AG04450 (cell line): ENCODE measurements around the gene MRPL42. TPM values are rescaled to one million over a fixed set of nuclear protein-coding genes. Genes with fewer than 3 reads are reported as not detected.

Experiments
- CTCF ChIA-PET: fragments of 300-600, 350-600 bp; formaldehyde crosslinking; extraction: SDS; loops from one replicate; lab custom pipeline; 2022; ENCODE audit warnings: antibody characterized with exemption, inconsistent platforms; lab: Charles Lee
- POLR2A ChIA-PET: fragments of 350-600 bp; formaldehyde crosslinking; extraction: SDS; loops from one replicate; lab custom pipeline; 2021; ENCODE audit warnings: antibody characterized with exemption, inconsistent platforms; lab: Yijun Ruan, JAX
- DNase-seq: peaks from one replicate; pipeline ENCODE4 v3.0.0-alpha.2; 2011; ENCODE audit warnings: low read depth, low spot score
- H3K27ac ChIP-seq: one replicate; pipeline ENCODE4 v1.5.1; 2012; ENCODE audit warnings: low read depth, low read length, control low read depth
- H3K27me3 ChIP-seq: one replicate; pipeline ENCODE4 v1.6.0; 2012; ENCODE audit warnings: low read length; ENCODE audit not compliant: control insufficient read depth, insufficient read depth
- H3K4me3 ChIP-seq: 2 replicates; pipeline ENCODE4 v1.5.1; 2011; ENCODE audit warnings: mild to moderate bottlenecking, low read depth, low read length, control low read depth
- H3K9me3 ChIP-seq: 2 replicates; pipeline ENCODE4 v1.5.1; 2012; ENCODE audit warnings: low read length; ENCODE audit not compliant: control insufficient read depth, insufficient read depth
- polyA plus RNA-seq: library from polyadenylated mRNA; depleted of rRNA; stranded (reverse); fragments of >200 nt; gene quantifications from 2 replicates; pipeline ENCODE4 v1.2.3, GENCODE V29; 2011
- TF ChIP-seq, protein P1 (sequence below): IDR thresholded peaks from 2 replicates; pipeline ENCODE4 v1.5.1; 2011; ENCODE audit warnings: low read depth, low read length, control low read depth, inconsistent platforms

Gene MRPL42
- polyA plus RNA-seq, 1 experiment, result 100 TPM

DNA sequence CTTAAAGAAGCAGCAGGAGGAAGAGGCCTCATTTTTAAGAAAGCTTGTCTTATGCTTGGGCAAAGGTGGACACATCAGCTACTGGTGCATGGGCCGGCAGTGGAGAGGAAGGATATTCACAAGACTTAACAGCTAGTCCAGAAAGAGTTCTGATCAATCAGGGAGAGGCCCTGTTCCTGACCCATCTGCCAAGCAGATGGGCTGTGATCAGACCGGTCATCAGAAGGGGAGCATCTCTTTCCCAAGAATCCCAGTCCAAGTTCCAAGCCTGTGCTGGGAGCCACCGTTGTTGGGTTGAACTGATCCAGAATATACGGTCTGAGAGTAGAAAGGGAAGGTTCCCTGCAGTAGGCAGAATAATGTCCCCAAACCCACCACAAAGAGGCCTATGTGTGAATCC, 72.5 kb downstream of the MRPL42 start:
- no peaks in the 10 kb centered on the region for H3K27me3 ChIP-seq
- H3K4me3 ChIP-seq, result no peak overlapping the region
- no peak overlapping the region for H3K27ac ChIP-seq
- TF ChIP-seq, protein P1, sequence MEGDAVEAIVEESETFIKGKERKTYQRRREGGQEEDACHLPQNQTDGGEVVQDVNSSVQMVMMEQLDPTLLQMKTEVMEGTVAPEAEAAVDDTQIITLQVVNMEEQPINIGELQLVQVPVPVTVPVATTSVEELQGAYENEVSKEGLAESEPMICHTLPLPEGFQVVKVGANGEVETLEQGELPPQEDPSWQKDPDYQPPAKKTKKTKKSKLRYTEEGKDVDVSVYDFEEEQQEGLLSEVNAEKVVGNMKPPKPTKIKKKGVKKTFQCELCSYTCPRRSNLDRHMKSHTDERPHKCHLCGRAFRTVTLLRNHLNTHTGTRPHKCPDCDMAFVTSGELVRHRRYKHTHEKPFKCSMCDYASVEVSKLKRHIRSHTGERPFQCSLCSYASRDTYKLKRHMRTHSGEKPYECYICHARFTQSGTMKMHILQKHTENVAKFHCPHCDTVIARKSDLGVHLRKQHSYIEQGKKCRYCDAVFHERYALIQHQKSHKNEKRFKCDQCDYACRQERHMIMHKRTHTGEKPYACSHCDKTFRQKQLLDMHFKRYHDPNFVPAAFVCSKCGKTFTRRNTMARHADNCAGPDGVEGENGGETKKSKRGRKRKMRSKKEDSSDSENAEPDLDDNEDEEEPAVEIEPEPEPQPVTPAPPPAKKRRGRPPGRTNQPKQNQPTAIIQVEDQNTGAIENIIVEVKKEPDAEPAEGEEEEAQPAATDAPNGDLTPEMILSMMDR, result no peak
- CTCF ChIA-PET, result no interaction called here
- no peaks in the 10 kb centered on the region for H3K9me3 ChIP-seq
- DNase-seq, result no peak
- POLR2A ChIA-PET, result no interaction called here

DNA sequence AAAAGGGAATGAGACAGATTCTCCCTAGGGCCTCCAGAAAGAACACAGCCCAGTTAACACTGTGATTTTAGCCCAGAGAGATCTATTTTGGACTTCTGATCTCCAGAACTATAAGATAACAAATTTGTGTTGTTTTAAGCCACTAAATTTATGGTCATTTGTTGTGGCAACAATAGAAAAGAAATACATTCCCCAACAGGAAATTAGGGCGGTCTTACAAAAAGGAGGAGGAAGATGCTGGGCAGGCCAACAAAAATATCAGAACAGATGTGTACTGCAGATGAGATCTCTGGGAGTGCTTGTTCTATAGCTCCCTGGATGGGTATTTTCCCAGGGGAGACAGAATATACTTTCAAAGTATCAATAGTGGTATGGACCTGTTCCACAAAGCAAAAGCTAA, 73.2 kb downstream of the MRPL42 start:
- Histone ChIP-seq H3K27me3 (no peaks in the 10 kb centered on the region), H3K27ac (no peak overlapping the region), H3K4me3 (no peak overlapping the region), H3K9me3 (no peaks in the 10 kb centered on the region)
- no peak for DNase-seq
- TF ChIP-seq, protein P1, result no peak
- ChIA-PET CTCF (interaction anchor here (0.6 to 1.4 kb wide), 3 partner anchors 37 to 561 kb away, joined by 3 to 5 read pairs (median 4); no protein-coding TSS in a partner anchor), POLR2A (no interaction called here)

GRCh38 chr12:93541578-93542225, 74.4 kb downstream of the MRPL42 start:
- H3K27me3 ChIP-seq, result no peaks in the 10 kb centered on the region
- TF ChIP-seq, protein P1, result no peak
- H3K9me3 ChIP-seq, result no peaks in the 10 kb centered on the region
- H3K4me3 ChIP-seq, result no peak overlapping the region
- H3K27ac ChIP-seq, result peak overlapping the region; percentile 3
- DNase-seq, result no peak
- POLR2A ChIA-PET, result no interaction called here
- CTCF ChIA-PET, result interaction anchor here (0.8 to 1.5 kb wide), 3 partner anchors 23 to 561 kb away, joined by 3 to 5 read pairs (median 5); no protein-coding TSS in a partner anchor

- H3K4me3 ChIP-seq, result no peak overlapping the region
- H3K27me3 ChIP-seq, result no peaks in the 10 kb centered on the region
- TF ChIP-seq, protein P1, result no peak
- no peak overlapping the region for H3K27ac ChIP-seq
- no peak for DNase-seq
- ChIA-PET POLR2A (no interaction called here), CTCF (interaction anchor here (1.7 kb wide), 1 partner anchor 22 kb away, joined by 3 read pairs; no protein-coding TSS in a partner anchor)
- H3K9me3 ChIP-seq, result no peaks in the 10 kb centered on the region
Measured at GRCh38 chr12:93547778-93548177, 80.5 kb downstream of the MRPL42 start.

- no peak overlapping the region for H3K4me3 ChIP-seq
- CTCF ChIA-PET, result interaction anchor here (0.9 kb wide), 1 partner anchor 553 kb away, joined by 3 read pairs; no protein-coding TSS in a partner anchor
Measured at GRCh38 chr12:93549174-93549573, 81.9 kb downstream of the MRPL42 start.

More at GRCh38 chr12:93549174-93549573, 81.9 kb downstream of the MRPL42 start:
- no peaks in the 10 kb centered on the region for H3K27me3 ChIP-seq
- H3K9me3 ChIP-seq, result no peaks in the 10 kb centered on the region
- POLR2A ChIA-PET, result interaction anchor here (0.5 kb wide), 1 partner anchor 8 kb away, joined by 3 read pairs; no protein-coding TSS in a partner anchor
- no peak for DNase-seq
- TF ChIP-seq, protein P1, result no peak
- H3K27ac ChIP-seq, result no peak overlapping the region
